GM21528 (cell line): ENCODE results near the gene SLC2A4.
"Not testable (repeated sequence)": the region's sequence is repeated elsewhere in the genome, so short reads cannot be mapped to it uniquely, and the experiment has no call there.

ENCODE experiments used
- ATAC-seq: cut with Tn5 transposase; IDR thresholded peaks from one replicate; pipeline ENCODE4 v1.9.1; 2021; ENCODE audit warnings: mild to moderate bottlenecking, moderate library complexity; ENCODE audit not compliant: unreplicated experiment, low FRiP score

The SLC2A4 gene

DNA sequence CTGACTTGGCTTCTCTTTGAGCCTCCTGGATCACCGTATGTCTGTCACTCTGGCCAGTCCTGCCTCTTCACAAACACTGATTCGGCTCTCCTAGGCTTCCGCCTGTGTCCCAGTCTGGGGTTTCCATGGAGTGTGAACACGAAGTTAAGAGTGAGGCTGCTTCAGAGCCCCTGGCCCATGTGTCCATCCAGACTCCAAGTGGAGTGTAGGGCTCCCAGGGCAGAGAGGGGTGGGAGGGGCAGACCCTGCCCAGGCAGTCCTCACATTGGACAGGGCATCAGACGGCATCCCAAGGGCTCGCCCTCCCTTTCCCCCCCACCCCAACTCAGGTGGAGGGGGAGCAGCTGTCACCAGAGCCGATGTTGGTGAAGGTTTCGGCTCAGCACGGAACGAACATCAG lies 37.7 kb upstream of the SLC2A4 start:
- not testable (repeated sequence) for ATAC-seq

GRCh38 chr17:7246779-7247178 lies 34.7 kb upstream of the SLC2A4 start:
- no peak for ATAC-seq

GRCh38 chr17:7248796-7249195 lies 32.7 kb upstream of the SLC2A4 start:
- no peak for ATAC-seq

DNA sequence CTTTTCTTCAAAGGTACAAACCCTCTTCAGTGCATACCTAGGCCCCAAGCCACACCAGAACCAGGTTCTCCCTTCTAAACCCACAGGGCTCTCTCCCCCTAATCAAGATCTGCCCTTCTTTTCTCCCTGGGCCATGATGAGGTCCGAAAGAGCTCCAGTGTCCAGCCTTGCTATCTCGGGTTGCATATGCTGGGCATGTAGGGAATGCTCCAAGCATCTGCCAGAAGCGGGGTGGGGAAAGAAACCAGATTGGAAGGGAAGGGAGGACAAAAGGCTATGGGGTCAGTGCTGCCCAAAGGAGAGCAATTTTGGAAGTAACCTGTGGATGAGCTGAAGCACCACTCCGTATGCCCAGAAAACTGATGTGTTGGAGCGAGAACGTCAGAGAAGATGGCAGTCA lies 32.3 kb upstream of the SLC2A4 start:
- no peak for ATAC-seq

GRCh38 chr17:7249830-7250229 lies 31.7 kb upstream of the SLC2A4 start:
- ATAC-seq = no peak

- ATAC-seq = no peak
Measured at GRCh38 chr17:7250695-7251627, 30.6 kb upstream of the SLC2A4 start.

DNA sequence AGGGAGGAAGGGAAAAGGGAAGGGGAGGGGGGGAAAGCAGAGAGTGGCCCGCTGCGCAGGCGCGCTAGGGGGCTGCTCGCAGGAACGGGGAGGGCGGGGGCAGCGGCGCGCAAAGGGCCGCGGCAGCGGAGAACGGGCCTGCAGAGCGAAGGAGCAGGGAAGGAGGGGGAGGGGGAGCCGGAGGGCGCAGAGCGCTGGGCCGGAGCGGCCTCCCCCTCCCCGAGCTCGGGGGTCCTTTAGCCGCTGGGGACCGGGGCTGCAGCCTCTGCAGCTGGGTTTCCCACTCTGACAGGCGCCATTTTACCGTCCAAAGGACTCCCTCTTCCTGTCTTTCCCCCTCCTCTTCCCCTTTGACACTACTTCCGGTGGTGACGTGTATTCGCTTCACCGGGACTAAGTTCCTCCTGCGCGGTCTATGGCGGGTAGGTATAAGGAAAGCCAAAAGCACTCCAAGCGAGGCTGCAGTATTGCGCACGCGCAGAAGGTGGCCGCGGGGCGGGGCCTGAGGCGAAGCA lies 29.8 kb upstream of the SLC2A4 start, which contains the start of gene CTDNEP1:
TSS of gene CTDNEP1 (minus strand) at position 74 of the 515 bp plus-strand sequence. CDS start 438 bp downstream, outside the sequence.
- ATAC-seq = peak; percentile 87

- peak; percentile 49 for ATAC-seq
Measured at GRCh38 chr17:7252176-7253043, 29.1 kb upstream of the SLC2A4 start, which contains the start of gene ELP5. TSS of gene ELP5 (plus strand) at chr17:7252215. CDS start at chr17:7252551, 336 bp downstream.

- ATAC-seq = no peak
Measured at GRCh38 chr17:7253082-7253481, 28.4 kb upstream of the SLC2A4 start.

GRCh38 chr17:7254511-7254910 lies 27.0 kb upstream of the SLC2A4 start:
- ATAC-seq = no peak

GRCh38 chr17:7256766-7257456 lies 24.6 kb upstream of the SLC2A4 start:
- ATAC-seq = no peak

DNA sequence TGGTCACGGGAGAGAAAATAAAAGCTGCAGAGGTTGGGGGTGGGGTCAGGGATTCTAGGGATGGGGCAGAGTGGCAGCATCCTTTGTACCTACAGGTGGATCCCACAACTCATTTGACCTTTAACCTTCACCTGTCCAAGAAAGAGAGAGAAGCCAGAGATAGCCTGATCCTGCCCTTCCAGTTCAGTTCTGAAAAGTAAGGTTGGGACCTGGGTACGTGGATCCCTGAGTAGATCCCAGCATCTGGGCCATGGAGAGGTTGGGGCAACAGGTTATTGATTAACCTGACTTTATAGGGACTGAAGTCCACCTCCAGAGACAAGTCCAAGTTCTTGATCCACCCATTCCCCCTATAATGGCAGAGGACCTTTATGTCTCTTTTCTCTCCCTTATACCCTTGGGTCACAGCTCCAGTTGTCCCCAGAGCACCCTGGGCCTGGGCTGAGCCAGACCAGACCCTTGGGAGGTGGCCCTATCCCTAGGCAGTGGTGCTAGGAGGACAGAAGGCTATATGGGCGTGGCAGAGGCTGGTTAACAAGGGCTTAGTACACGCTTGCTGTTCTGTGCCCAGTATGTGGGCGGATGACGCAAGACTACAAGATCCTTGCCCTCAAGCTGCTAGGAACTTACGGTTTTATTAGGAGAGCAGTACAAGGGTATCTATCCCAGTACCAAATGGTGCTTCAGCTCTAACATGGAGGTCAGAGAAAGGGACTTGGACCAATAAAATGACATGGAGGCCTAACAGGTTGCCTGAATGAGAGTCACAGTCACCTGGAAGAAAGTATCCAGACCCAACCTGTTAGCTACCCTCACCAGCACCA lies 22.6 kb upstream of the SLC2A4 start:
- no peak for ATAC-seq

DNA sequence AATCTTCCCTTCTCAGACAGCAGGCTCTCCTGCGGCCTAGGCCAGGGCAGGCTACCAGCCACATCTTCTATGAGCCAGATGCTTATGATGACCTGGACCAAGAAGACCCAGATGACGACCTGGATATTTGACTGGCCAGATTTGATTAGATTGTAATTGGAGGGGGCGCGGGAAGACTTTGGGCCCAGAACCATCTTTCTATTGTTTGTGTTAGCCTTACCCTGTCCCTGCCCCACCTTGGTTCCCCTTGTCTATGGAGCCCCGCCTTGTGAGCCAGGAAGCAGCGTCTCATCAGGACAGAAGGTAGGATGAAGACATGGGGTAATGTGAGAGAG lies 22.0 kb upstream of the SLC2A4 start:
- ATAC-seq = no peak

- ATAC-seq = no peak
Measured at GRCh38 chr17:7260151-7260550, 21.4 kb upstream of the SLC2A4 start.

DNA sequence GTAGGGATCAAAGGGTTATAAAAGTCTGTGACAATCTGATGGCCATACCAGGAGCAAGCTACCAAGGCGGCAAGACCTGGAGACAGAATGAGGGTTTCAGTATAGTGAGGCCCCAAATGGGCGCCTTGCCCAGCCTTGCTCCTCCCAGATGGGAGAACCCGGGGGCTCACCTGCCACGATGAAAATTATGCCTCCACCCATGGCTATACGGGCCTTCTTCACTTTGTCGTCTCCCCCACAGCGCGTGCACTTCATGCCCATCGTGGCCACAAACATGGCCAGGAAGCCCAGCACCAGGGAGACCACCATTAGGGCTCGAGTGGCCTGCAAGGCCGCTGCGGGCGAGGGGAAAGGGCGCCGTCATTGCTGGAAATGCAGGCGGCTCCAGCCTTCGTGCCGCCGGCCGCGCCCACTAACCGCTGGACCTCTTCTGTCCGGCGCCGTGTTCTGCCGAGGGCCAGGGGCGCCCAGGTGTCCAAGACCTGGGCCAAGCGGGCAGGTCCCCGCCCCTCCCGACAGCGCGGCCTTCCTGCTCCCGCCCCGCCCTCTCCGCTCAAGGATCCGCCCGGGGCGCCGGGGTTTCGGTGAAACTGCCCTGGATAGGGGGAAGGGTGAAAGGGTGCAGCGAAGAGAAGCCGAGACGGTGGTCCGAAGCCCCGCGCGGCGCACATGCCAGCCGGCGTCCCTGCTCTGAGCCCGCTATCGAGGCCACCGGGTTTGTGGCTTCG lies 20.7 kb upstream of the SLC2A4 start:
- ATAC-seq = no peak

DNA sequence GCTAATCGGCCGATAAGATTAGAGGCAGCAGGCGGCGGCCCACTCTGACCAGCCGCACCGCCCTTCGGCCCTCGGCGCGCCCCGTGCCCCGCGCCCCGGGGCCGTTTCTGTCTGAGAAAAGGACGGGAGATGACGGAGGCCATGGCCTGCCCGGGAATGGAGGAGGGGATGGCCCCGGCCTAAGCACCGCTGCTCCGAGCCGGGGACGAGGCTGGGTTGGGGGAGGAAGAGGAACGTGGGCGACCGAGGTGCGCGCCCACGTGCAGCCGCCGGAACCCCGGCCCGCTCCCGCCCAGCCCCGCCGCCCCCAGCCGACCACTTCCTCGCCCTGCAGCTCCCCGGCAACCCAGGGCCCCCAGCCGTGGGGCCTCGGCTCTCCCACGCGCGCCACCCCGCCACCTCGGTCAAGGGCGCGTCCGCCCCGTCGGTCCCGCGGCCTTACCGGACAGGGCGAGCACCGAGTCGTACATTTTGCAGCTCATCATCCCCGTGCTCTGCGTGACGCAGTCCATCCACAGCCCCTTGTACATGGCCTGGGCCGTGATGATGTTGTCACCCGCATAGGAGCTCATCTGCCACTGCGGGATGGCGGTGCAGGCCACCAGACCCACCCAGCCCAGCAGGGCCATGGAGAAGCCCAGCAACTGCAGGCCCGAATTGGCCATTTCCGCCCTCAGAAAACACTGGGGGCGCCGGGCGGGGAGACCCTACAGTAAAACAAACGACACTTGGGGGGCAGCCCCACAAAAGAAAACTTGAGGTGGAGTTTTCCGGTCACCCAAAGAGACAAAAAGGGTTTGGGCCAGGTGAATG lies 19.9 kb upstream of the SLC2A4 start:
- ATAC-seq = no peak

DNA sequence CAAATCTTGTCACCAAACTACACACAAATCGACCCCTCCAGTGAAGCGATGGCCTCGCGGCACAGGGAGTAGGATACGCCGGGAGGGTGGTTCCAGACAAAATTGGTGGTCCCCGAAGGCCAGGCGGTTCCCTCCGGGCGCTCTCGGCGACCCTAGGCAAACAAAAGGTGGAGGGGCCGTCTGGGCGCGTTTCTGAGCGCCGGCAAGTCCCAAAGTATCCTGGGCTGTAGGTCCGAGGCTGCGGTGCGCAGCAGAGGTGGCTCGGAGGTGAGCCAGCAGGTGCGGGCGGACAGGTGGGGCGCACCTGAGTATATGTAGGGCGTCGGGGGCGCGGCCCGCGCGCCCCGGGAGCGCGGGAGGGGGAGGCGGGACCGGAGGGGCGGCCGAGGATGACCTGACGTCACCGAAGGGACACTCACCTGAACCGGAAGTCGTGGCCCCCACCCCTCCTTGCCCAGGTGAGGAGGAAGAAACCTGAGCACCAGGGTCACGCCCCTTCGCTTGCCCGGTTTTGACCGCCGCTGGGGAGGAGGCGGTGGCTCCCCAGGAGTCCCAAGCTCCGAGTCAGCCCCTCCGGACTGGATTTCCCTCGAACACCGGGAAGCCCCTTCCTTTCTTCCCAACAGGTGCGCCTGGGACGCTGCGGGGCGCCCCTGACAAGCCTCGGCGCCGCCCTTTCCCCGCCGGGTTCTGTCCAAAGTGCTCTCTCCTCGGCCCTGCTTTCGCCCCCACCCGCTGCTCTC lies 19.2 kb upstream of the SLC2A4 start, which contains the start of gene CLDN7:
TSS of gene CLDN7 (minus strand) at position 287 of the 743 bp plus-strand sequence. CDS start 435 bp downstream, outside the sequence.
- no peak for ATAC-seq
